NB4 (cell line): ENCODE results near the gene EMC10.

Experiments used
- MYC ChIP-seq: IDR thresholded peaks from 2 replicates; pipeline ENCODE4 v1.6.1; 2011; ENCODE audit warnings: low read depth, low read length
- POLR2A ChIP-seq: IDR thresholded peaks from 2 replicates; pipeline ENCODE4 v1.6.1; 2011; ENCODE audit warnings: mild to moderate bottlenecking; ENCODE audit not compliant: insufficient read length; ENCODE audit errors: extremely low read depth
- TF ChIP-seq, protein P1 (sequence below): IDR thresholded peaks from one replicate; pipeline ENCODE4 v1.5.1; 2012; ENCODE audit warnings: low read depth, low read length

DNA sequence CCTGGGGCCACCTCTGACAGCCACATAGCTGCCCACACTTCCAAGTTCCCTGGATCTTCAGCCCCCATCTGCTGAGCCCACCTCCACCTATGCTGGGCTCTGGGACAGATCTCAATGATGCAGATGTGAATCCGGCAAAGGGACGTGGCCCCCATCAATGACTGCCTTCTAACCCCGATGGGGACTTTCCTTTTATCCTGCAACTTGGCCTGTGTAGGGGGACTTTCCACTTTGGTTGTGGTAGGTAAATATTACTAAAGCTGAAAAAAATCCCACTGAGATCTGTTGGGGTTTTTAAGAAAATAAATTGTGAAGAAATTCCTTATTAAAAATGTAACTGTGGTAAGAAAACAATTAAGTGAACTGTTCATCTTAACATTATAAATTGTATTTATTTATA lies 58.2 kb downstream of the EMC10 start:
- TF ChIP-seq, protein P1, sequence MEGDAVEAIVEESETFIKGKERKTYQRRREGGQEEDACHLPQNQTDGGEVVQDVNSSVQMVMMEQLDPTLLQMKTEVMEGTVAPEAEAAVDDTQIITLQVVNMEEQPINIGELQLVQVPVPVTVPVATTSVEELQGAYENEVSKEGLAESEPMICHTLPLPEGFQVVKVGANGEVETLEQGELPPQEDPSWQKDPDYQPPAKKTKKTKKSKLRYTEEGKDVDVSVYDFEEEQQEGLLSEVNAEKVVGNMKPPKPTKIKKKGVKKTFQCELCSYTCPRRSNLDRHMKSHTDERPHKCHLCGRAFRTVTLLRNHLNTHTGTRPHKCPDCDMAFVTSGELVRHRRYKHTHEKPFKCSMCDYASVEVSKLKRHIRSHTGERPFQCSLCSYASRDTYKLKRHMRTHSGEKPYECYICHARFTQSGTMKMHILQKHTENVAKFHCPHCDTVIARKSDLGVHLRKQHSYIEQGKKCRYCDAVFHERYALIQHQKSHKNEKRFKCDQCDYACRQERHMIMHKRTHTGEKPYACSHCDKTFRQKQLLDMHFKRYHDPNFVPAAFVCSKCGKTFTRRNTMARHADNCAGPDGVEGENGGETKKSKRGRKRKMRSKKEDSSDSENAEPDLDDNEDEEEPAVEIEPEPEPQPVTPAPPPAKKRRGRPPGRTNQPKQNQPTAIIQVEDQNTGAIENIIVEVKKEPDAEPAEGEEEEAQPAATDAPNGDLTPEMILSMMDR = no peak
- TF ChIP-seq MYC (no peak), POLR2A (no peak)
